SIG-M5 treated with dmso at 0.1 percent for 504 hours (cell line): Measurements from ENCODE around the gene C16orf96.

Experiments used
- DNase-seq: peaks from one replicate; lab custom pipeline; 2025; ENCODE audit not compliant: unreplicated experiment; lab: John Stamatoyannopoulos, UW

C16orf96 gene

GRCh38 chr16:4641895-4642294, 85.8 kb downstream of the C16orf96 start:
- no peak for DNase-seq

GRCh38 chr16:4646773-4647643, 90.9 kb downstream of the C16orf96 start:
- DNase-seq: no peak

- no peak for DNase-seq
These were observed 91.5 kb downstream of the C16orf96 start for GRCh38 chr16:4647644-4647980.

DNA sequence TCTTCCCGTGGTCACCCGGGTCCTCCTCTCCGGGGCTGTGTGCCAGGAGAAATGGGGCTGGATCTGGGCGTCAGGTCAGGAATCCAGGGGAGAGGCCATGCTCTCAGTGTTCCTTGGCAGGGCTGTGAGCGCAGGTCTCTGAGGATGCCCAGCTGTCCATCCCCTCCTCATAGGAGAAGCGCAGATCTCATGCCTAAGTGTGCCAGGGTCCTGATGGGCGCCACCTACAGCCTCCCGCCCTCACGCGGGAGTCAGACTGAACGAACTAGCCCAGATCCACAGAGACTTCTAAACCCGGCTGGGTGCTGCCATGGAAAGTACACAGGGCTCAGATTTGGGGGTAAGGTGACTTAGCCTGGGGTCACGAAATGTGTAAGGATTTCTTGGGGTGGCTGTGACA, 92.8 kb downstream of the C16orf96 start:
- no peak for DNase-seq

GRCh38 chr16:4649744-4650442, 93.8 kb downstream of the C16orf96 start:
- DNase-seq: no peak
